ENCODE measurements around the gene PLCXD1. TPM values are rescaled to one million over a fixed set of nuclear protein-coding genes. Genes with fewer than 3 reads are reported as not detected.

Gene PLCXD1
- total and polyA plus RNA-seq, 4 donors = 13.4 to 41.5 (median 28.2) TPM

GRCh38 chrX:340121-340520 is 58.9 kb downstream of the PLCXD1 start:
- no peaks in the 10 kb centered on the region for H3K4me1 ChIP-seq (ENCODE audit: control insufficient read depth in 5 of 5, insufficient read depth in 5 of 5, low read length in 5 of 5)
- H3K36me3 ChIP-seq (ENCODE audit: control insufficient read depth in 4 of 4, insufficient read depth in 4 of 4, low read length in 4 of 4) = peaks cover 0 to 47% (median 19%) of the 10 kb centered on the region in 4 donors
- no peak overlapping the region for H3K27ac ChIP-seq (ENCODE audit: low read depth in 1 of 2, low read length in 1 of 2)
- H3K9ac ChIP-seq (ENCODE audit: insufficient read depth in 1 of 2, low read length in 2 of 2) = no peak overlapping the region
- H3K4me3 ChIP-seq = no peak overlapping the region
- DNase-seq (no peak), ATAC-seq (ENCODE audit: insufficient read depth, low FRiP score) (no peak)
- H3K9me3 ChIP-seq (ENCODE audit: control insufficient read depth in 4 of 4, insufficient read depth in 3 of 4, low read length in 3 of 4) = peaks cover 0 to 5% (median 0%) of the 10 kb centered on the region in 4 donors
- no peak for TF ChIP-seq CTCF (IDR thresholded peaks at IDR 0.05; ENCODE audit: control extremely low read depth, extremely low read depth)
- no peaks in the 10 kb centered on the region for H3K27me3 ChIP-seq (ENCODE audit: control insufficient read depth in 3 of 3, insufficient read depth in 3 of 3, low read length in 2 of 3)
- WGBS, 2 donors = 87 to 88% methylated on average over 10 to 20 of the region's 24 CpGs

GRCh38 chrX:340641-341423 is 59.7 kb downstream of the PLCXD1 start:
- no peaks in the 10 kb centered on the region for H3K4me1 ChIP-seq (ENCODE audit: control insufficient read depth in 5 of 5, insufficient read depth in 5 of 5, low read length in 5 of 5)
- TF ChIP-seq CTCF (IDR thresholded peaks at IDR 0.05; ENCODE audit: control extremely low read depth, extremely low read depth) = no peak
- no peak for ATAC-seq (ENCODE audit: insufficient read depth, low FRiP score)
- H3K4me3 ChIP-seq = no peak overlapping the region
- H3K27ac ChIP-seq (ENCODE audit: low read depth in 1 of 2, low read length in 1 of 2) = no peak overlapping the region
- no peak for DNase-seq
- peaks cover 0 to 5% (median 0%) of the 10 kb centered on the region in 4 donors for H3K9me3 ChIP-seq (ENCODE audit: control insufficient read depth in 4 of 4, insufficient read depth in 3 of 4, low read length in 3 of 4)
- no peak overlapping the region for H3K9ac ChIP-seq (ENCODE audit: insufficient read depth in 1 of 2, low read length in 2 of 2)
- no peaks in the 10 kb centered on the region for H3K27me3 ChIP-seq (ENCODE audit: control insufficient read depth in 3 of 3, insufficient read depth in 3 of 3, low read length in 2 of 3)
- peaks cover 4 to 42% (median 18%) of the 10 kb centered on the region in 4 donors for H3K36me3 ChIP-seq (ENCODE audit: control insufficient read depth in 4 of 4, insufficient read depth in 4 of 4, low read length in 4 of 4)
- 93 to 97% methylated on average over 49 to 51 of the region's 52 CpGs for whole genome bisulfite sequencing, 2 donors

- DNase-seq (no peak), ATAC-seq (ENCODE audit: insufficient read depth, low FRiP score) (no peak)
- Histone ChIP-seq H3K9ac (ENCODE audit: insufficient read depth in 1 of 2, low read length in 2 of 2) (no peak overlapping the region), H3K4me3 (no peak overlapping the region), H3K36me3 (ENCODE audit: control insufficient read depth in 4 of 4, insufficient read depth in 4 of 4, low read length in 4 of 4) (peaks cover 4 to 34% (median 15%) of the 10 kb centered on the region in 4 donors), H3K27me3 (ENCODE audit: control insufficient read depth in 3 of 3, insufficient read depth in 3 of 3, low read length in 2 of 3) (no peaks in the 10 kb centered on the region), H3K4me1 (ENCODE audit: control insufficient read depth in 5 of 5, insufficient read depth in 5 of 5, low read length in 5 of 5) (no peaks in the 10 kb centered on the region), H3K9me3 (ENCODE audit: control insufficient read depth in 4 of 4, insufficient read depth in 3 of 4, low read length in 3 of 4) (peaks cover 0 to 5% (median 0%) of the 10 kb centered on the region in 4 donors), H3K27ac (ENCODE audit: low read depth in 1 of 2, low read length in 1 of 2) (no peak overlapping the region)
- 96 to 97% methylated on average over 36 of the region's 36 CpGs for WGBS, 2 donors
- no peak for TF ChIP-seq CTCF (IDR thresholded peaks at IDR 0.05; ENCODE audit: control extremely low read depth, extremely low read depth)
Observed at GRCh38 chrX:341541-342101, 60.4 kb downstream of the PLCXD1 start.
